ENCODE results near the gene MUC13.
A peak's percentile ranks its signal among the peaks of the same experiment; 100 is the strongest.

The MUC13 gene

GRCh38 chr3:124934577-124934976 lies at the start of gene MUC13:
TSS of gene MUC13 (minus strand) at chr3:124934751. CDS start at chr3:124934712, 39 bp downstream.
- H3K4me3 ChIP-seq = no peak within 1 kb of the TSS
- H3K9me3 ChIP-seq (replicated peaks in 1 of 11) = no peaks in the 10 kb centered on the region
- H3K4me1 ChIP-seq = peaks cover 0 to 19% (median 0%) of the 10 kb centered on the region in 10 experiments; a peak in 5 of 20 replicates
- TF ChIP-seq Cebpa-rat (IDR thresholded peaks at IDR 0.05) = no peak
- no peak within 1 kb of the TSS for H3K9ac ChIP-seq
- no peaks in the 10 kb centered on the region for H3K27me3 ChIP-seq
- peak within 1 kb of the TSS in 1 of 11 experiments; percentile 27; a peak in 1 of 22 replicates for H3K4me2 ChIP-seq
- no peak within 1 kb of the TSS for H3K27ac ChIP-seq
- no peaks in the 10 kb centered on the region for H3K36me3 ChIP-seq
- H4K20me1 ChIP-seq = no peaks in the 10 kb centered on the region

GRCh38 chr3:124982855-124983254 lies 48.3 kb upstream of the MUC13 start:
- Histone ChIP-seq H3K36me3 (peaks cover 0 to 11% (median 0%) of the 10 kb centered on the region in 11 experiments; a peak in 5 of 22 replicates), H4K20me1 (no peaks in the 10 kb centered on the region), H3K9ac (no peak overlapping the region), H3K4me3 (no peak overlapping the region), H3K27me3 (no peaks in the 10 kb centered on the region), H3K4me2 (peak overlapping the region; percentile 67 to 93 (median 79)), H3K27ac (peak overlapping the region in 8 of 11 experiments; percentile 0 to 83 (median 49); a peak in 13 of 22 replicates), H3K9me3 (replicated peaks in 1 of 11) (no peaks in the 10 kb centered on the region), H3K4me1 (peaks cover 14 to 51% (median 44%) of the 10 kb centered on the region in 10 experiments)
- no peak for TF ChIP-seq Cebpa-rat (IDR thresholded peaks at IDR 0.05)

GRCh38 chr3:124981472-124981871 lies 46.9 kb upstream of the MUC13 start:
- H3K27ac ChIP-seq = no peak overlapping the region
- H3K9me3 ChIP-seq (replicated peaks in 1 of 11) = peaks cover 0 to 7% (median 0%) of the 10 kb centered on the region in 11 experiments; a peak in 2 of 22 replicates
- no peaks in the 10 kb centered on the region for H3K27me3 ChIP-seq
- no peak overlapping the region for H3K4me3 ChIP-seq
- no peaks in the 10 kb centered on the region for H4K20me1 ChIP-seq
- H3K4me1 ChIP-seq = peaks cover 14 to 49% (median 42%) of the 10 kb centered on the region in 10 experiments
- TF ChIP-seq Cebpa-rat (IDR thresholded peaks at IDR 0.05) = no peak
- no peak overlapping the region for H3K9ac ChIP-seq
- peaks cover 0 to 25% (median 11%) of the 10 kb centered on the region in 11 experiments; a peak in 10 of 22 replicates for H3K36me3 ChIP-seq
- peak overlapping the region in 1 of 11 experiments; percentile 7; a peak in 1 of 22 replicates for H3K4me2 ChIP-seq

GRCh38 chr3:124978627-124979026 lies 44.1 kb upstream of the MUC13 start:
- Histone ChIP-seq H3K27me3 (no peaks in the 10 kb centered on the region), H3K27ac (no peak overlapping the region), H3K4me3 (no peak overlapping the region), H3K4me1 (peaks cover 13 to 21% (median 15%) of the 10 kb centered on the region in 10 experiments), H3K4me2 (no peak overlapping the region), H3K36me3 (peaks cover 0 to 29% (median 12%) of the 10 kb centered on the region in 11 experiments; a peak in 11 of 22 replicates), H3K9me3 (replicated peaks in 1 of 11) (peaks cover 0 to 9% (median 0%) of the 10 kb centered on the region in 11 experiments; a peak in 2 of 22 replicates), H3K9ac (no peak overlapping the region), H4K20me1 (no peaks in the 10 kb centered on the region)
- no peak for TF ChIP-seq Cebpa-rat (IDR thresholded peaks at IDR 0.05)

- Histone ChIP-seq H3K27me3 (no peaks in the 10 kb centered on the region), H3K4me1 (peaks cover 0 to 4% (median 0%) of the 10 kb centered on the region in 10 experiments; a peak in 3 of 20 replicates), H3K4me2 (no peak overlapping the region), H3K27ac (no peak overlapping the region), H3K9me3 (replicated peaks in 1 of 11) (peaks cover 0 to 9% (median 0%) of the 10 kb centered on the region in 11 experiments; a peak in 2 of 22 replicates), H3K36me3 (peaks cover 4 to 38% (median 11%) of the 10 kb centered on the region in 11 experiments; a peak in 12 of 22 replicates), H3K9ac (no peak overlapping the region), H3K4me3 (no peak overlapping the region), H4K20me1 (no peaks in the 10 kb centered on the region)
- no peak for TF ChIP-seq Cebpa-rat (IDR thresholded peaks at IDR 0.05)
Measured at GRCh38 chr3:124976383-124976782, 41.8 kb upstream of the MUC13 start.

GRCh38 chr3:124974691-124975090 lies 40.1 kb upstream of the MUC13 start:
- peaks cover 10 to 49% (median 18%) of the 10 kb centered on the region in 11 experiments; a peak in 14 of 22 replicates for H3K36me3 ChIP-seq
- H4K20me1 ChIP-seq = no peaks in the 10 kb centered on the region
- peaks cover 8 to 10% (median 9%) of the 10 kb centered on the region in 10 experiments for H3K4me1 ChIP-seq
- no peak for TF ChIP-seq Cebpa-rat (IDR thresholded peaks at IDR 0.05)
- H3K27ac ChIP-seq = no peak overlapping the region
- H3K9ac ChIP-seq = no peak overlapping the region
- no peak overlapping the region for H3K4me2 ChIP-seq
- H3K4me3 ChIP-seq = no peak overlapping the region
- H3K9me3 ChIP-seq (replicated peaks in 1 of 11) = peaks cover 0 to 9% (median 0%) of the 10 kb centered on the region in 11 experiments; a peak in 2 of 22 replicates
- no peaks in the 10 kb centered on the region for H3K27me3 ChIP-seq

- H3K9me3 ChIP-seq (replicated peaks in 1 of 11) = peaks cover 0 to 9% (median 0%) of the 10 kb centered on the region in 11 experiments; a peak in 2 of 22 replicates
- H3K4me1 ChIP-seq = peaks cover 22 to 24% (median 23%) of the 10 kb centered on the region in 10 experiments
- no peak overlapping the region for H3K27ac ChIP-seq
- H3K27me3 ChIP-seq = no peaks in the 10 kb centered on the region
- no peak overlapping the region for H3K4me2 ChIP-seq
- no peak overlapping the region for H3K9ac ChIP-seq
- H3K36me3 ChIP-seq = peaks cover 10 to 48% (median 19%) of the 10 kb centered on the region in 11 experiments; a peak in 14 of 22 replicates
- no peak for TF ChIP-seq Cebpa-rat (IDR thresholded peaks at IDR 0.05)
- no peaks in the 10 kb centered on the region for H4K20me1 ChIP-seq
- no peak overlapping the region for H3K4me3 ChIP-seq
Measured at GRCh38 chr3:124973290-124973689, 38.7 kb upstream of the MUC13 start.

GRCh38 chr3:124972457-124972856 lies 37.9 kb upstream of the MUC13 start:
- no peak overlapping the region for H3K4me3 ChIP-seq
- H3K27me3 ChIP-seq = no peaks in the 10 kb centered on the region
- H4K20me1 ChIP-seq = no peaks in the 10 kb centered on the region
- H3K27ac ChIP-seq = no peak overlapping the region
- peaks cover 0 to 9% (median 0%) of the 10 kb centered on the region in 11 experiments; a peak in 2 of 22 replicates for H3K9me3 ChIP-seq (replicated peaks in 1 of 11)
- H3K9ac ChIP-seq = no peak overlapping the region
- H3K36me3 ChIP-seq = peaks cover 10 to 45% (median 19%) of the 10 kb centered on the region in 11 experiments; a peak in 14 of 22 replicates
- no peak for TF ChIP-seq Cebpa-rat (IDR thresholded peaks at IDR 0.05)
- H3K4me1 ChIP-seq = peaks cover 30 to 32% (median 31%) of the 10 kb centered on the region in 10 experiments
- H3K4me2 ChIP-seq = no peak overlapping the region

GRCh38 chr3:124969963-124970722 lies 35.6 kb upstream of the MUC13 start:
- Histone ChIP-seq H3K4me3 (no peak overlapping the region), H3K9me3 (replicated peaks in 1 of 11) (no peaks in the 10 kb centered on the region), H4K20me1 (no peaks in the 10 kb centered on the region), H3K4me1 (peaks cover 32 to 54% (median 41%) of the 10 kb centered on the region in 10 experiments), H3K36me3 (peaks cover 6 to 31% (median 14%) of the 10 kb centered on the region in 11 experiments; a peak in 11 of 22 replicates), H3K27ac (peak overlapping the region in 1 of 11 experiments; percentile 21; a peak in 1 of 22 replicates), H3K4me2 (peak overlapping the region; percentile 63 to 84 (median 67)), H3K27me3 (no peaks in the 10 kb centered on the region), H3K9ac (no peak overlapping the region)
- no peak for TF ChIP-seq Cebpa-rat (IDR thresholded peaks at IDR 0.05)
